Measurements from ENCODE around the gene CLSTN2. TPM values are rescaled to one million over a fixed set of nuclear protein-coding genes. Genes with fewer than 3 reads are reported as not detected.

Gene CLSTN2
- total RNA-seq, 2 donors from 2014 or later: 3.5 to 60.3 TPM

GRCh38 chr3:140387244-140387643 lies 452.3 kb downstream of the CLSTN2 start:
- intact Hi-C loops (cut with DNase I): no loop called here
- TF ChIP-seq POLR2A (IDR thresholded peaks at IDR 0.05) (no peak), CTCF (IDR thresholded peaks at IDR 0.05) (no peak)
- Histone ChIP-seq H3K36me3 (no peaks in the 10 kb centered on the region), H3K4me1 (replicated peaks) (no peaks in the 10 kb centered on the region), H3K4me3 (no peak overlapping the region), H3K27me3 (replicated peaks; ENCODE audit: insufficient read depth) (no peaks in the 10 kb centered on the region), H3K9me3 (no peaks in the 10 kb centered on the region), H3K27ac (no peak overlapping the region)
- no peak for DNase-seq (ENCODE audit: low spot score)
- 68% methylated on average over 2 of the region's 2 CpGs for WGBS

GRCh38 chr3:140388202-140388922 lies 453.4 kb downstream of the CLSTN2 start:
- WGBS: 50% methylated on average over 2 of the region's 2 CpGs
- TF ChIP-seq POLR2AphosphoS5 (IDR thresholded peaks at IDR 0.05) (no peak), CTCF (IDR thresholded peaks at IDR 0.05) (no peak), POLR2A (IDR thresholded peaks at IDR 0.05) (no peak)
- no peak for DNase-seq (ENCODE audit: low spot score)
- no peaks in the 10 kb centered on the region for H3K9me3 ChIP-seq
- no peaks in the 10 kb centered on the region for H3K4me1 ChIP-seq (replicated peaks)
- H3K27ac ChIP-seq: no peak overlapping the region
- intact Hi-C loops (cut with DNase I): no loop called here
- no peaks in the 10 kb centered on the region for H3K27me3 ChIP-seq (replicated peaks; ENCODE audit: insufficient read depth)
- H3K4me3 ChIP-seq: no peak overlapping the region
- H3K36me3 ChIP-seq: no peaks in the 10 kb centered on the region

- H3K4me1 ChIP-seq (replicated peaks): no peaks in the 10 kb centered on the region
- no peak overlapping the region for H3K27ac ChIP-seq
- H3K9me3 ChIP-seq: no peaks in the 10 kb centered on the region
- no peaks in the 10 kb centered on the region for H3K27me3 ChIP-seq (replicated peaks; ENCODE audit: insufficient read depth)
- no peak overlapping the region for H3K4me3 ChIP-seq
- H3K36me3 ChIP-seq: no peaks in the 10 kb centered on the region
- no peak for DNase-seq (ENCODE audit: low spot score)
- 73% methylated on average over 6 of the region's 6 CpGs for WGBS
- TF ChIP-seq CTCF (IDR thresholded peaks at IDR 0.05) (no peak), POLR2A (IDR thresholded peaks at IDR 0.05) (no peak), POLR2AphosphoS5 (IDR thresholded peaks at IDR 0.05) (no peak)
- intact Hi-C loops (cut with DNase I): no loop called here
These were observed 456.1 kb downstream of the CLSTN2 start for GRCh38 chr3:140391061-140391460.

- no peak for TF ChIP-seq POLR2AphosphoS5 (IDR thresholded peaks at IDR 0.05)
- no peak for TF ChIP-seq CTCF (IDR thresholded peaks at IDR 0.05)
- TF ChIP-seq POLR2A (IDR thresholded peaks at IDR 0.05): no peak
- WGBS: 49% methylated on average over 3 of the region's 3 CpGs
- intact Hi-C loops (cut with DNase I): no loop called here
- H3K4me3 ChIP-seq: no peak overlapping the region
- no peak for DNase-seq (ENCODE audit: low spot score)
- no peaks in the 10 kb centered on the region for H3K4me1 ChIP-seq (replicated peaks)
- H3K9me3 ChIP-seq: no peaks in the 10 kb centered on the region
- H3K36me3 ChIP-seq: no peaks in the 10 kb centered on the region
- H3K27ac ChIP-seq: no peak overlapping the region
- no peaks in the 10 kb centered on the region for H3K27me3 ChIP-seq (replicated peaks; ENCODE audit: insufficient read depth)
These were observed 459.6 kb downstream of the CLSTN2 start for GRCh38 chr3:140394488-140395133.

Data from prostate gland (tissue), 2 donors.